ENCODE measurements around the gene FGFR3.

Gene FGFR3

GRCh38 chr4:1802720-1803522 is 9.8 kb downstream of the FGFR3 start:
- Histone ChIP-seq H3K4me2 (ENCODE audit: low read length) (no peak overlapping the region), H3K79me2 (ENCODE audit: control insufficient read depth, insufficient read depth, low read length) (no peaks in the 10 kb centered on the region), H2BK5ac (ENCODE audit: low read length) (no peak overlapping the region), H3K36me3 (ENCODE audit: control insufficient read depth, insufficient read depth, low read length) (peaks cover 5% of the 10 kb centered on the region), H3K27me3 (ENCODE audit: insufficient read depth, low read length, poor library complexity) (no peaks in the 10 kb centered on the region), H3K23ac (ENCODE audit: low read length) (no peak overlapping the region), H3K4ac (ENCODE audit: low read depth, low read length) (no peak overlapping the region), H3K79me1 (ENCODE audit: low read length) (no peaks in the 10 kb centered on the region), H4K5ac (ENCODE audit: low read length) (no peak overlapping the region), H2BK120ac (ENCODE audit: low read depth, low read length) (no peak overlapping the region), H3K18ac (ENCODE audit: low read length) (no peak overlapping the region), H2BK15ac (replicated peaks; ENCODE audit: low read depth) (no peak overlapping the region), H3K9ac (ENCODE audit: low read length) (no peak overlapping the region), H3K4me1 (ENCODE audit: control insufficient read depth, low read depth, low read length) (no peaks in the 10 kb centered on the region), H3K4me3 (ENCODE audit: low read length) (no peak overlapping the region), H3K56ac (ENCODE audit: low read length) (no peak overlapping the region), H4K8ac (ENCODE audit: low read depth, low read length) (no peak overlapping the region), H3K27ac (ENCODE audit: low read depth, low read length) (no peak overlapping the region), H2AK5ac (ENCODE audit: low read length) (no peak overlapping the region)
- DNase-seq: no peak
- WGBS (ENCODE audit: extremely low coverage, insufficient coverage, low lambda C conversion rate): no CpG with 5 or more reads among the region's 71 CpGs

GRCh38 chr4:1803523-1804423 is 10.7 kb downstream of the FGFR3 start:
- Histone ChIP-seq H2BK120ac (ENCODE audit: low read depth, low read length) (no peak overlapping the region), H3K79me2 (ENCODE audit: control insufficient read depth, insufficient read depth, low read length) (no peaks in the 10 kb centered on the region), H3K79me1 (ENCODE audit: low read length) (no peaks in the 10 kb centered on the region), H3K4me3 (ENCODE audit: low read length) (no peak overlapping the region), H4K5ac (ENCODE audit: low read length) (no peak overlapping the region), H3K4me2 (ENCODE audit: low read length) (no peak overlapping the region), H3K27me3 (ENCODE audit: insufficient read depth, low read length, poor library complexity) (no peaks in the 10 kb centered on the region), H3K36me3 (ENCODE audit: control insufficient read depth, insufficient read depth, low read length) (peaks cover 5% of the 10 kb centered on the region), H2AK5ac (ENCODE audit: low read length) (no peak overlapping the region), H3K4ac (ENCODE audit: low read depth, low read length) (no peak overlapping the region), H3K56ac (ENCODE audit: low read length) (no peak overlapping the region), H4K8ac (ENCODE audit: low read depth, low read length) (no peak overlapping the region), H3K4me1 (ENCODE audit: control insufficient read depth, low read depth, low read length) (no peaks in the 10 kb centered on the region), H3K9ac (ENCODE audit: low read length) (no peak overlapping the region), H2BK15ac (replicated peaks; ENCODE audit: low read depth) (no peak overlapping the region), H3K23ac (ENCODE audit: low read length) (no peak overlapping the region), H3K18ac (ENCODE audit: low read length) (no peak overlapping the region), H3K27ac (ENCODE audit: low read depth, low read length) (no peak overlapping the region), H2BK5ac (ENCODE audit: low read length) (no peak overlapping the region)
- no peak for DNase-seq
- WGBS (ENCODE audit: extremely low coverage, insufficient coverage, low lambda C conversion rate): no CpG with 5 or more reads among the region's 51 CpGs

DNA sequence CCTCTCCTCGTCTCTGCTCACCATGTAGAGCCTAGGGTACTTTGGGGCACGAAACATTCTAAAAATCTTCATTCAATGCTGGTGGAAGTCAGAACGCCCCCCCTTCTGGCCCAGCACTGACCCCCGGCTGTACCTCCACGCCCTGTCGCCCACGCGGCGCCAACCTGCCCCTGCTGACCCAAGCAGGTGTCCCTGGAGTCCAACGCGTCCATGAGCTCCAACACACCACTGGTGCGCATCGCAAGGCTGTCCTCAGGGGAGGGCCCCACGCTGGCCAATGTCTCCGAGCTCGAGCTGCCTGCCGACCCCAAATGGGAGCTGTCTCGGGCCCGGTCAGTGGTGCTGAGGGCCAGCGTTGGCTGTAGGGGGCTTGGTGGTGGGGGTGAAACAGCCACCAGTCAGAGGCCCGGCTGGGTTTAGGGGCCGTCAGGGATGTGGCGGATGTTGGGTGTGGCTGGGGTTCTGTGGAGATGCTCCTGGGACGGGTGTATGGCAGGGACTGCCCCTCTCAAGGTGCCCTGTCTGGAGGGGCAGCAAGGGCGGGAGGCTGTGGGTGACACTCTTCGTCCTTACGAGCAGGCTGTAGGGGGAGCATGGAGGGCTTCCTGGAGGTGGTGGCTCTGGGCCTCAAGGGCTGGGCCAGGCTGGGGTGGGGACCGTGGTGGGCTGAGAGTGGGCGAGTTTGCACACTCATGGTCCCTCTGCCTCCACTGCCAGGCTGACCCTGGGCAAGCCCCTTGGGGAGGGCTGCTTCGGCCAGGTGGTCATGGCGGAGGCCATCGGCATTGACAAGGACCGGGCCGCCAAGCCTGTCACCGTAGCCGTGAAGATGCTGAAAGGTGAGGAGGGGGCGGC is 11.8 kb downstream of the FGFR3 start:
- Histone ChIP-seq H2BK120ac (ENCODE audit: low read depth, low read length) (no peak overlapping the region), H3K23ac (ENCODE audit: low read length) (no peak overlapping the region), H3K18ac (ENCODE audit: low read length) (no peak overlapping the region), H3K9ac (ENCODE audit: low read length) (no peak overlapping the region), H2AK5ac (ENCODE audit: low read length) (no peak overlapping the region), H3K36me3 (ENCODE audit: control insufficient read depth, insufficient read depth, low read length) (peaks cover 5% of the 10 kb centered on the region), H3K4me2 (ENCODE audit: low read length) (no peak overlapping the region), H3K79me1 (ENCODE audit: low read length) (no peaks in the 10 kb centered on the region), H4K8ac (ENCODE audit: low read depth, low read length) (no peak overlapping the region), H2BK15ac (replicated peaks; ENCODE audit: low read depth) (no peak overlapping the region), H3K4me3 (ENCODE audit: low read length) (no peak overlapping the region), H3K27me3 (ENCODE audit: insufficient read depth, low read length, poor library complexity) (no peaks in the 10 kb centered on the region), H4K5ac (ENCODE audit: low read length) (no peak overlapping the region), H3K79me2 (ENCODE audit: control insufficient read depth, insufficient read depth, low read length) (no peaks in the 10 kb centered on the region), H3K4me1 (ENCODE audit: control insufficient read depth, low read depth, low read length) (no peaks in the 10 kb centered on the region), H3K27ac (ENCODE audit: low read depth, low read length) (no peak overlapping the region), H3K56ac (ENCODE audit: low read length) (no peak overlapping the region), H3K4ac (ENCODE audit: low read depth, low read length) (no peak overlapping the region), H2BK5ac (ENCODE audit: low read length) (no peak overlapping the region)
- DNase-seq: no peak
- whole genome bisulfite sequencing (ENCODE audit: extremely low coverage, insufficient coverage, low lambda C conversion rate): no CpG with 5 or more reads among the region's 37 CpGs

DNA sequence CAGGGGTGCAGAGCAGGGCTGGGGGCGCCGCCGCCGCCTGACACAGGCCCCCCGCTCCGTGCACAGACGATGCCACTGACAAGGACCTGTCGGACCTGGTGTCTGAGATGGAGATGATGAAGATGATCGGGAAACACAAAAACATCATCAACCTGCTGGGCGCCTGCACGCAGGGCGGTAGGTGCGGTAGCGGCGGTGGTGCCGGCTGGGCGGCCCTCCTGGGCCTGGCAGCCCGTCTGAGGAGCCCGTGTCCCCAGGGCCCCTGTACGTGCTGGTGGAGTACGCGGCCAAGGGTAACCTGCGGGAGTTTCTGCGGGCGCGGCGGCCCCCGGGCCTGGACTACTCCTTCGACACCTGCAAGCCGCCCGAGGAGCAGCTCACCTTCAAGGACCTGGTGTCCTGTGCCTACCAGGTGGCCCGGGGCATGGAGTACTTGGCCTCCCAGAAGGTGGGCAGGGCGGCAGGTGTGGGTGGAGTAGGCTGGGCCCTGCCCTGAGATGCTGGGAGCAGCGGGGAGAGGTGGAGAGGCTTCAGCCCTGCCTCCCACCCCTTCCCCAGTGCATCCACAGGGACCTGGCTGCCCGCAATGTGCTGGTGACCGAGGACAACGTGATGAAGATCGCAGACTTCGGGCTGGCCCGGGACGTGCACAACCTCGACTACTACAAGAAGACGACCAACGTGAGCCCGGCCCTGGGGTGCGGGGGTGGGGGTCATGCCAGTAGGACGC is 12.6 kb downstream of the FGFR3 start:
- DNase-seq: no peak
- Histone ChIP-seq H3K79me1 (ENCODE audit: low read length) (no peaks in the 10 kb centered on the region), H3K36me3 (ENCODE audit: control insufficient read depth, insufficient read depth, low read length) (peaks cover 5% of the 10 kb centered on the region), H4K5ac (ENCODE audit: low read length) (no peak overlapping the region), H3K4me1 (ENCODE audit: control insufficient read depth, low read depth, low read length) (no peaks in the 10 kb centered on the region), H2BK5ac (ENCODE audit: low read length) (no peak overlapping the region), H3K4me2 (ENCODE audit: low read length) (no peak overlapping the region), H3K79me2 (ENCODE audit: control insufficient read depth, insufficient read depth, low read length) (no peaks in the 10 kb centered on the region), H3K4me3 (ENCODE audit: low read length) (no peak overlapping the region), H4K8ac (ENCODE audit: low read depth, low read length) (no peak overlapping the region), H3K9ac (ENCODE audit: low read length) (no peak overlapping the region), H3K23ac (ENCODE audit: low read length) (no peak overlapping the region), H3K27me3 (ENCODE audit: insufficient read depth, low read length, poor library complexity) (no peaks in the 10 kb centered on the region), H2AK5ac (ENCODE audit: low read length) (no peak overlapping the region), H3K27ac (ENCODE audit: low read depth, low read length) (no peak overlapping the region), H2BK120ac (ENCODE audit: low read depth, low read length) (no peak overlapping the region), H3K56ac (ENCODE audit: low read length) (no peak overlapping the region), H3K4ac (ENCODE audit: low read depth, low read length) (no peak overlapping the region), H2BK15ac (replicated peaks; ENCODE audit: low read depth) (no peak overlapping the region), H3K18ac (ENCODE audit: low read length) (no peak overlapping the region)
- no CpG with 5 or more reads among the region's 47 CpGs for WGBS (ENCODE audit: extremely low coverage, insufficient coverage, low lambda C conversion rate)

DNA sequence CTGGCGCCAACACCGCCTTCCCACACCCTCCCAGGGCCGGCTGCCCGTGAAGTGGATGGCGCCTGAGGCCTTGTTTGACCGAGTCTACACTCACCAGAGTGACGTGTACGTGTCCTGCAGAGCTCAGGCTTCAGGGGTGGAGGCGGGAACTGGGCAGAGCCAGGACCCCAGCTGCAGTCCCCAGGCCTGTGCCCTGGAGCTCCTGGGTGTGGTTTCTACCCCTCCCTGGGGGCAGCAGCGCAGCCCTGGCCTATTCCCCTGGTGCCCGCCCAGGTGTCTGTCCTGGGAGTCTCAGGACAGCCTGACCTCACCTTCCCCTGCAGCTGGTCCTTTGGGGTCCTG is 13.1 kb downstream of the FGFR3 start:
- Histone ChIP-seq H3K79me2 (ENCODE audit: control insufficient read depth, insufficient read depth, low read length) (no peaks in the 10 kb centered on the region), H3K36me3 (ENCODE audit: control insufficient read depth, insufficient read depth, low read length) (peaks cover 5% of the 10 kb centered on the region), H4K5ac (ENCODE audit: low read length) (no peak overlapping the region), H3K9ac (ENCODE audit: low read length) (no peak overlapping the region), H3K4me3 (ENCODE audit: low read length) (no peak overlapping the region), H2BK5ac (ENCODE audit: low read length) (no peak overlapping the region), H3K18ac (ENCODE audit: low read length) (no peak overlapping the region), H3K27me3 (ENCODE audit: insufficient read depth, low read length, poor library complexity) (no peaks in the 10 kb centered on the region), H3K79me1 (ENCODE audit: low read length) (no peaks in the 10 kb centered on the region), H2BK120ac (ENCODE audit: low read depth, low read length) (no peak overlapping the region), H3K4me2 (ENCODE audit: low read length) (no peak overlapping the region), H3K4ac (ENCODE audit: low read depth, low read length) (no peak overlapping the region), H3K4me1 (ENCODE audit: control insufficient read depth, low read depth, low read length) (no peaks in the 10 kb centered on the region), H2AK5ac (ENCODE audit: low read length) (no peak overlapping the region), H4K8ac (ENCODE audit: low read depth, low read length) (no peak overlapping the region), H3K27ac (ENCODE audit: low read depth, low read length) (no peak overlapping the region), H3K23ac (ENCODE audit: low read length) (no peak overlapping the region), H2BK15ac (replicated peaks; ENCODE audit: low read depth) (no peak overlapping the region), H3K56ac (ENCODE audit: low read length) (no peak overlapping the region)
- no peak for DNase-seq
- no CpG with 5 or more reads among the region's 11 CpGs for WGBS (ENCODE audit: extremely low coverage, insufficient coverage, low lambda C conversion rate)

All from mesendoderm (in vitro differentiated cells).